SU-DHL-6 (cell line): ENCODE data around the gene CTTN.

Experiments used
- H2AFZ ChIP-seq: fragments of 200-600 bp; sonication (generic); 2 replicates; pipeline ENCODE4 v1.6.1; 2014; ENCODE audit warnings: low read depth, mild to moderate bottlenecking, moderate library complexity, mixed read lengths, antibody characterized with exemption, low read length; ENCODE audit not compliant: severe bottlenecking
- H3F3A ChIP-seq: fragments of 200-600 bp; shearing (Covaris generic); 2 replicates; pipeline ENCODE4 v1.6.0; 2016; ENCODE audit warnings: antibody characterized with exemption, mild to moderate bottlenecking; ENCODE audit not compliant: insufficient read depth
- H3K27ac ChIP-seq: fragments of 200-600 bp; sonication (generic); 2 replicates; pipeline ENCODE4 v1.5.1; 2016; ENCODE audit warnings: low read depth, mild to moderate bottlenecking, low read length, moderate library complexity, mixed read lengths
- H3K27me3 ChIP-seq: fragments of 200-600 bp; sonication (generic), shearing (Covaris generic); 2 replicates; pipeline ENCODE4 v1.6.0; 2014; ENCODE audit warnings: mild to moderate bottlenecking, low read length
- H3K36me3 ChIP-seq: fragments of 200-600 bp; sonication (generic); 2 replicates; pipeline ENCODE4 v1.6.1; 2014; ENCODE audit warnings: mild to moderate bottlenecking, low read length, mixed read lengths
- H3K4me2 ChIP-seq: fragments of 300-600, 200-600 bp; shearing (Covaris generic), sonication (generic); 2 replicates; pipeline ENCODE4 v1.6.0; 2014; ENCODE audit warnings: low read length, low read depth, mild to moderate bottlenecking; ENCODE audit not compliant: poor library complexity, severe bottlenecking
- H3K4me3 ChIP-seq: fragments of 200-600 bp; sonication (generic); 2 replicates; pipeline ENCODE4 v1.5.1; 2014; ENCODE audit warnings: antibody characterized with exemption, low read length, mild to moderate bottlenecking, mixed read lengths; ENCODE audit not compliant: insufficient read depth, poor library complexity, severe bottlenecking
- H3K79me2 ChIP-seq: fragments of 200-600 bp; sonication (generic); 2 replicates; pipeline ENCODE4 v1.6.1; 2014; ENCODE audit warnings: mild to moderate bottlenecking, low read length, moderate library complexity; ENCODE audit not compliant: insufficient read depth
- H3K9ac ChIP-seq: fragments of 200-600 bp; sonication (generic); 2 replicates; pipeline ENCODE4 v1.7.0; 2014; ENCODE audit warnings: mild to moderate bottlenecking, low read length
- H3K9me2 ChIP-seq: fragments of 200-600 bp; sonication (generic); replicated peaks from 2 replicates; pipeline ENCODE4 v1.6.1; 2014; ENCODE audit warnings: low read length; ENCODE audit not compliant: insufficient read depth
- H3K9me3 ChIP-seq: fragments of 200-600 bp; sonication (generic); 2 replicates; pipeline ENCODE4 v1.6.1; 2014; ENCODE audit warnings: low read length, mixed read lengths; ENCODE audit not compliant: insufficient read depth
- H4K20me1 ChIP-seq: fragments of 200-600 bp; sonication (generic); 2 replicates; pipeline ENCODE4 v1.6.1; 2014; ENCODE audit warnings: low read depth, mild to moderate bottlenecking, antibody characterized with exemption, low read length, moderate library complexity, mixed read lengths
- EZH2phosphoT487 ChIP-seq: fragments of 200-600 bp; sonication (generic), shearing (Covaris generic); conservative IDR thresholded peaks from 2 replicates; pipeline ENCODE4 v1.6.1; 2018; ENCODE audit warnings: mild to moderate bottlenecking, antibody characterized with exemption, low read length, moderate library complexity, mixed read lengths
- TF ChIP-seq, protein P1 (sequence below): fragments of 200-600 bp; sonication (generic); IDR thresholded peaks from one replicate; pipeline ENCODE4 v1.5.1; 2017; ENCODE audit warnings: antibody characterized with exemption, mild to moderate bottlenecking, low read length, moderate library complexity; ENCODE audit not compliant: insufficient read depth, poor library complexity, severe bottlenecking

The CTTN gene

DNA sequence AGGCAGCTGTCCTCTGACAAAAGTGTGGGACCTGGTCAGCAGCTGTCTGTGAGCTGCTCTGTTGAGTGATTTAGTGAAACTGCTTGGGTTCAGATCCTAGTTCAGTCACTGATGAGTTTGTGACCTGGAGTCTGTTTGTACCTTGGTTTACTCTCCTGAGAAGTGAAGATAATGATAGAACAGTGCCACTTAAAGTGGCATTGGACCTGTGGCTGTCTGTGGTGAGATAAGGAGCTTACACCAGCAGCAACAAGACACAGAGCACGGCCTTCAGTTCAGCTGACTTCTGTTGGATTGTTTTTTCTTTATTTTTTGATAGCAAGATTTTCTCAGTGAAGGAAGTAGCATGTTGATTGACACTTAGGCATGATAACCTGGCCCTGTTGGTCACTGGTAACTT lies 46.2 kb upstream of the CTTN start:
- Histone ChIP-seq H3K27ac (no peak overlapping the region), H4K20me1 (no peaks in the 10 kb centered on the region), H3K27me3 (no peaks in the 10 kb centered on the region), H3K79me2 (no peaks in the 10 kb centered on the region), H3K4me2 (no peak overlapping the region), H3F3A (no peaks in the 10 kb centered on the region), H3K9ac (no peak overlapping the region), H3K36me3 (peaks cover 9% of the 10 kb centered on the region; the same call in 1 of the 2 replicates), H3K9me3 (no peaks in the 10 kb centered on the region), H2AFZ (no peak overlapping the region), H3K9me2 (no peaks in the 10 kb centered on the region), H3K4me3 (no peak overlapping the region)
- TF ChIP-seq EZH2phosphoT487, result no peak
- TF ChIP-seq, protein P1, sequence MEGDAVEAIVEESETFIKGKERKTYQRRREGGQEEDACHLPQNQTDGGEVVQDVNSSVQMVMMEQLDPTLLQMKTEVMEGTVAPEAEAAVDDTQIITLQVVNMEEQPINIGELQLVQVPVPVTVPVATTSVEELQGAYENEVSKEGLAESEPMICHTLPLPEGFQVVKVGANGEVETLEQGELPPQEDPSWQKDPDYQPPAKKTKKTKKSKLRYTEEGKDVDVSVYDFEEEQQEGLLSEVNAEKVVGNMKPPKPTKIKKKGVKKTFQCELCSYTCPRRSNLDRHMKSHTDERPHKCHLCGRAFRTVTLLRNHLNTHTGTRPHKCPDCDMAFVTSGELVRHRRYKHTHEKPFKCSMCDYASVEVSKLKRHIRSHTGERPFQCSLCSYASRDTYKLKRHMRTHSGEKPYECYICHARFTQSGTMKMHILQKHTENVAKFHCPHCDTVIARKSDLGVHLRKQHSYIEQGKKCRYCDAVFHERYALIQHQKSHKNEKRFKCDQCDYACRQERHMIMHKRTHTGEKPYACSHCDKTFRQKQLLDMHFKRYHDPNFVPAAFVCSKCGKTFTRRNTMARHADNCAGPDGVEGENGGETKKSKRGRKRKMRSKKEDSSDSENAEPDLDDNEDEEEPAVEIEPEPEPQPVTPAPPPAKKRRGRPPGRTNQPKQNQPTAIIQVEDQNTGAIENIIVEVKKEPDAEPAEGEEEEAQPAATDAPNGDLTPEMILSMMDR, result no peak

DNA sequence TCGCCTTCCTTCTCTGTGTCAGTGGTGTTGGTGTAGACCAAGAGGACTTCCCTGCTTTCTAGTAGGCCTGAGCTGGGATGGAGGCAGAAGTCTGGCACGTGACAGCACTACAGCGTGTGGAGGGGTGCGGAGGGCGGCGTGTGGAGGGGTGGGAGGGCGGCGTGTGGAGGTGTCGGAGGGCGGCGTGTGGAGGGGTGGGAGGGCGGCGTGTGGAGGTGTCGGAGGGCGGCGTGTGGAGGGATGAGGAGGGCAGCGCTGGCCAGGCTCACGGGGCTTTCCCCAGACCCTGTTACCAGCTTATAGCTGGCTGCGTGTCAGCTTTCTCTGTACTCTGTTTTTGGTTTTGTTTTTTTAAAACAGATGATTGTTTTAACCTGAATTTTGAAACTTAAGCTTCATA lies 45.7 kb upstream of the CTTN start:
- H3K9me3 ChIP-seq, result no peaks in the 10 kb centered on the region
- peaks cover 9% of the 10 kb centered on the region; the same call in 1 of the 2 replicates for H3K36me3 ChIP-seq

DNA sequence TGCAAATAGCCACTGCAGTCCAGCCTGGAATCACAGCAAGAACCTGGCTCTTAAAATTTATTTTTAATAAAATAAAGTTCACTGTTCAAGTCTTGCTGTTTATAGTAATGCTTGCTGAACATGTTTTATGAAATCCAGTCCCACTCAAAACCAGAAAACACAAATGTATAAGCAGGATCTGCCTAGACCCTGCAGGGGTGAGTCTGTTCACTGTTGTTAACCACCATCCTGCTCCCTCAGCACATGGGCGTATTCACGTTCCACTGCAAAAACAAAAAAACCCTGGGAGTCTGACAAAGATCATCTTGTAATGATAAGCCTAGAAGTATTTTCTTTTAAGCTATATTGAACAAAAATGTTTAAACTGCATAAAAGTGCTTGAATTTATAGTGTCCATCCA lies 45.0 kb upstream of the CTTN start:
- H3F3A ChIP-seq, result no peaks in the 10 kb centered on the region
- H3K27ac ChIP-seq, result no peak overlapping the region
- H3K9ac ChIP-seq, result no peak overlapping the region
- no peak overlapping the region for H2AFZ ChIP-seq
- TF ChIP-seq, protein P1, result no peak
- no peak for TF ChIP-seq EZH2phosphoT487
- H3K4me3 ChIP-seq, result no peak overlapping the region
- H3K4me2 ChIP-seq, result no peak overlapping the region
- H3K27me3 ChIP-seq, result no peaks in the 10 kb centered on the region
- no peaks in the 10 kb centered on the region for H3K9me3 ChIP-seq
- H3K36me3 ChIP-seq, result peaks cover 9% of the 10 kb centered on the region; the same call in 1 of the 2 replicates
- H3K9me2 ChIP-seq, result no peaks in the 10 kb centered on the region
- no peaks in the 10 kb centered on the region for H3K79me2 ChIP-seq
- no peaks in the 10 kb centered on the region for H4K20me1 ChIP-seq

More for the DNA sequence above, 45.7 kb upstream of the CTTN start:
- no peaks in the 10 kb centered on the region for H4K20me1 ChIP-seq
- no peak overlapping the region for H3K9ac ChIP-seq
- H3K79me2 ChIP-seq, result no peaks in the 10 kb centered on the region
- H3K9me2 ChIP-seq, result no peaks in the 10 kb centered on the region
- H3K4me2 ChIP-seq, result no peak overlapping the region
- no peaks in the 10 kb centered on the region for H3K27me3 ChIP-seq
- H2AFZ ChIP-seq, result no peak overlapping the region
- no peaks in the 10 kb centered on the region for H3F3A ChIP-seq
- TF ChIP-seq, protein P1, result no peak
- TF ChIP-seq EZH2phosphoT487, result no peak
- no peak overlapping the region for H3K27ac ChIP-seq
- no peak overlapping the region for H3K4me3 ChIP-seq
